ENCODE measurements around the gene CACNB1.

The CACNB1 gene

GRCh38 chr17:39173526-39174274 lies 23.8 kb downstream of the CACNB1 start:
- TF ChIP-seq, protein P1, sequence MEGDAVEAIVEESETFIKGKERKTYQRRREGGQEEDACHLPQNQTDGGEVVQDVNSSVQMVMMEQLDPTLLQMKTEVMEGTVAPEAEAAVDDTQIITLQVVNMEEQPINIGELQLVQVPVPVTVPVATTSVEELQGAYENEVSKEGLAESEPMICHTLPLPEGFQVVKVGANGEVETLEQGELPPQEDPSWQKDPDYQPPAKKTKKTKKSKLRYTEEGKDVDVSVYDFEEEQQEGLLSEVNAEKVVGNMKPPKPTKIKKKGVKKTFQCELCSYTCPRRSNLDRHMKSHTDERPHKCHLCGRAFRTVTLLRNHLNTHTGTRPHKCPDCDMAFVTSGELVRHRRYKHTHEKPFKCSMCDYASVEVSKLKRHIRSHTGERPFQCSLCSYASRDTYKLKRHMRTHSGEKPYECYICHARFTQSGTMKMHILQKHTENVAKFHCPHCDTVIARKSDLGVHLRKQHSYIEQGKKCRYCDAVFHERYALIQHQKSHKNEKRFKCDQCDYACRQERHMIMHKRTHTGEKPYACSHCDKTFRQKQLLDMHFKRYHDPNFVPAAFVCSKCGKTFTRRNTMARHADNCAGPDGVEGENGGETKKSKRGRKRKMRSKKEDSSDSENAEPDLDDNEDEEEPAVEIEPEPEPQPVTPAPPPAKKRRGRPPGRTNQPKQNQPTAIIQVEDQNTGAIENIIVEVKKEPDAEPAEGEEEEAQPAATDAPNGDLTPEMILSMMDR (IDR thresholded peaks at IDR 0.05) = no peak
- H3K36me3 Mint-ChIP-seq (ENCODE audit: low read depth) = peaks cover 24% of the 10 kb centered on the region
- peaks cover 11% of the 10 kb centered on the region for H3K27me3 Mint-ChIP-seq (ENCODE audit: low read depth, poor library complexity)
- H3K4me1 Mint-ChIP-seq = peaks cover 35% of the 10 kb centered on the region
- no peak overlapping the region for H3K4me3 Mint-ChIP-seq
- no peak overlapping the region for H3K27ac Mint-ChIP-seq
- peaks cover 4% of the 10 kb centered on the region for H3K9me3 Mint-ChIP-seq
- no peak for DNase-seq

GRCh38 chr17:39173080-39173479 lies 24.4 kb downstream of the CACNB1 start:
- Mint-ChIP-seq H3K27ac (no peak overlapping the region), H3K4me3 (no peak overlapping the region), H3K27me3 (ENCODE audit: low read depth, poor library complexity) (peaks cover 15% of the 10 kb centered on the region), H3K36me3 (ENCODE audit: low read depth) (peaks cover 20% of the 10 kb centered on the region), H3K9me3 (peaks cover 9% of the 10 kb centered on the region), H3K4me1 (peaks cover 35% of the 10 kb centered on the region)
- no peak for DNase-seq
- TF ChIP-seq, protein P1 (IDR thresholded peaks at IDR 0.05) = no peak

- no peak overlapping the region for H3K27ac Mint-ChIP-seq
- H3K4me3 Mint-ChIP-seq = no peak overlapping the region
- H3K27me3 Mint-ChIP-seq (ENCODE audit: low read depth, poor library complexity) = peaks cover 26% of the 10 kb centered on the region
- peaks cover 9% of the 10 kb centered on the region for H3K9me3 Mint-ChIP-seq
- TF ChIP-seq, protein P1 (IDR thresholded peaks at IDR 0.05) = no peak
- DNase-seq = no peak
- peaks cover 8% of the 10 kb centered on the region for H3K36me3 Mint-ChIP-seq (ENCODE audit: low read depth)
- peaks cover 44% of the 10 kb centered on the region for H3K4me1 Mint-ChIP-seq
These were observed 25.5 kb downstream of the CACNB1 start for GRCh38 chr17:39171933-39172332.

GRCh38 chr17:39170558-39170957 lies 26.9 kb downstream of the CACNB1 start:
- no peak for DNase-seq
- Mint-ChIP-seq H3K4me3 (no peak overlapping the region), H3K27ac (no peak overlapping the region), H3K4me1 (peaks cover 56% of the 10 kb centered on the region), H3K9me3 (peaks cover 9% of the 10 kb centered on the region), H3K36me3 (ENCODE audit: low read depth) (no peaks in the 10 kb centered on the region), H3K27me3 (ENCODE audit: low read depth, poor library complexity) (peaks cover 39% of the 10 kb centered on the region)
- TF ChIP-seq, protein P1 (IDR thresholded peaks at IDR 0.05) = no peak

DNA sequence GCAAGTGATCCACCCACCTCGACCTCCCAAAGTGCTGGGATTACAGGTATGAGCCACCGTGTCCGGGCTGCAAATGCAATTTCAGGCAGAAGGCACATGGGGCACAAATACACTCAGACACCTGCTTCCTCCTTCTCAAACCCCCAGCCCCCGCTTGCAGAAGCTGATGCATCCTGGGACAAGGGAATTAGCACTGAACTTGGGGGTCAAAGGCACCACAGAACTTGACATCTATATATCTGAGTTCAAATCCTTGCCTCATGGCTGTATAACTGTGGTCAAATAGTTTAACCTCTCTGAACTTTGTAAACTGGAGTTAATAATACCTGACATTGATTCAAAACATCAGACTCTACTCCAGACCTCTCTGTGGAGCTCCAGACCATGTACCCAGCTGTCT lies 27.4 kb downstream of the CACNB1 start:
- H3K36me3 Mint-ChIP-seq (ENCODE audit: low read depth) = no peaks in the 10 kb centered on the region
- H3K4me3 Mint-ChIP-seq = no peak overlapping the region
- peaks cover 52% of the 10 kb centered on the region for H3K4me1 Mint-ChIP-seq
- TF ChIP-seq, protein P1 (IDR thresholded peaks at IDR 0.05) = no peak
- peaks cover 9% of the 10 kb centered on the region for H3K9me3 Mint-ChIP-seq
- H3K27me3 Mint-ChIP-seq (ENCODE audit: low read depth, poor library complexity) = peaks cover 44% of the 10 kb centered on the region
- no peak overlapping the region for H3K27ac Mint-ChIP-seq
- no peak for DNase-seq

DNA sequence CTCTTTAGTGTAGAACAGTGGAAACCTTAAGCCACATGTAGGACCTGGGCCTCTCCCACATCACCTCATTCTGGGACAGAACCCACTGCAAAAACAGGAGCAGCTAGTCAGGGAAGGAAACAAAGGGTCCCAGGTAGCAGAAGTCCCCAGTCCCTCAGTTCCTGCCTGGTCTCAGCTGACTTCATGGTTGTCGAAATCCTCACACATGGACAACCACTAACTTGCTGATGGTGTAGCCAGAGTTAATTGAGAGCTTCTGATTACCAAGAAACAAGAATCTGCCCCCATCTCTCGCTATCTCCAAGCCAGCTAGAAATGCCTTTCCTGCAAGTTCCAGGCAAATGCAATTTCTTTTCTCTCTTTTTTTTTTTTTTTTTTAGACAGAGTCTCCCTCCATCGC lies 28.0 kb downstream of the CACNB1 start:
- no peak overlapping the region for H3K27ac Mint-ChIP-seq
- no peak for DNase-seq
- peaks cover 50% of the 10 kb centered on the region for H3K27me3 Mint-ChIP-seq (ENCODE audit: low read depth, poor library complexity)
- peaks cover 9% of the 10 kb centered on the region for H3K9me3 Mint-ChIP-seq
- peaks cover 52% of the 10 kb centered on the region for H3K4me1 Mint-ChIP-seq
- no peak overlapping the region for H3K4me3 Mint-ChIP-seq
- H3K36me3 Mint-ChIP-seq (ENCODE audit: low read depth) = no peaks in the 10 kb centered on the region
- TF ChIP-seq, protein P1 (IDR thresholded peaks at IDR 0.05) = no peak

Data from nephron progenitor cell (in vitro differentiated cells).